Tibial nerve (tissue), 4 donors: ENCODE results near the gene NDUFAF2.

Experiments
- EP300 ChIP-seq, 2 donors: sonication (generic); formaldehyde crosslinking; IDR thresholded peaks; one replicate each; pipeline ENCODE4 v1.6.1; 2017; ENCODE audit warnings: antibody characterized with exemption in 2 of 2, mild to moderate bottlenecking in 1 of 2
- POLR2A ChIP-seq, 2 donors: fragments of 450-650 bp; IDR thresholded peaks; one replicate each; pipeline ENCODE4 v1.6.1; 2017; ENCODE audit warnings: antibody characterized with exemption in 2 of 2, mild to moderate bottlenecking in 2 of 2, moderate library complexity in 2 of 2
- TF ChIP-seq, protein P1 (sequence below), 5 experiments: fragments of 200-600 bp in 3 of 5; fragments of 450-650 bp in 2 of 5; sonication (generic) in 3 of 5; IDR thresholded peaks; one replicate each; pipeline ENCODE4 v1.5.1; 2016 to 2019; ENCODE audit warnings: antibody characterized with exemption in 5 of 5, mild to moderate bottlenecking in 3 of 5, moderate library complexity in 2 of 5

DNA sequence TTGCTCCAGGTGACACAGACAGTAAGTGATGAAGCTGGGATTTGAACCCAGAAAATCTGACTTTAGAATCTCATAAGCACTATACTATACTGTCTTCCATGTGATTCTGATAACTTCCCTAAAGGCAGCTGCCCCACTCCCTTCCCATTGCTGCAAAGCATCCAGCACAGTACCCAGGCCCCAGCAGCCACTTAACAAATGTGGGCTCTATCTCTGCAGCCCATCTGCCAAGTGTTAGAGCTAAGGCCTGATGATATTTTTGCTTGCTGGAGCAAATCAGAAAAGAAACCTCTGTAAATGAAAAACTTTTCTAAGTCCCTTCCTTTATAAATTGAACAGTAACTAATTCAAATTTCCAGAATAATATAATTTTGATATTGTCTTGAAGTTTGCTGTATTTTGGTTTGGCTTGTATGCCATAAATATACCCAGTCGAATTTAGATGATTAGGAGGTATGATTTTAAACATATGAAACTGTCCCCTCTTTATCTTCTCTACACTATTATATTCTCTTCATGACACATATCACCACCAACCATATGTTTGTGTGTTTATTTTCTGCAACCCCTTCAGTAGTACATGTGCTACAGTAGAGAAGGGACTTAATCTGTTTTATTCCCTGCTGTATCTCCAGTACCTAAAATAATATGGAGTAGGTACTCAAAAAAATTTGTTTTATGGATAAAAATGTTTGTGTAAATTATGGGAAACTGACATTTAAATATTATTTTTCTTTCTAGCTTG is 153.4 kb downstream of the NDUFAF2 start:
- TF ChIP-seq, protein P1, sequence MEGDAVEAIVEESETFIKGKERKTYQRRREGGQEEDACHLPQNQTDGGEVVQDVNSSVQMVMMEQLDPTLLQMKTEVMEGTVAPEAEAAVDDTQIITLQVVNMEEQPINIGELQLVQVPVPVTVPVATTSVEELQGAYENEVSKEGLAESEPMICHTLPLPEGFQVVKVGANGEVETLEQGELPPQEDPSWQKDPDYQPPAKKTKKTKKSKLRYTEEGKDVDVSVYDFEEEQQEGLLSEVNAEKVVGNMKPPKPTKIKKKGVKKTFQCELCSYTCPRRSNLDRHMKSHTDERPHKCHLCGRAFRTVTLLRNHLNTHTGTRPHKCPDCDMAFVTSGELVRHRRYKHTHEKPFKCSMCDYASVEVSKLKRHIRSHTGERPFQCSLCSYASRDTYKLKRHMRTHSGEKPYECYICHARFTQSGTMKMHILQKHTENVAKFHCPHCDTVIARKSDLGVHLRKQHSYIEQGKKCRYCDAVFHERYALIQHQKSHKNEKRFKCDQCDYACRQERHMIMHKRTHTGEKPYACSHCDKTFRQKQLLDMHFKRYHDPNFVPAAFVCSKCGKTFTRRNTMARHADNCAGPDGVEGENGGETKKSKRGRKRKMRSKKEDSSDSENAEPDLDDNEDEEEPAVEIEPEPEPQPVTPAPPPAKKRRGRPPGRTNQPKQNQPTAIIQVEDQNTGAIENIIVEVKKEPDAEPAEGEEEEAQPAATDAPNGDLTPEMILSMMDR (IDR thresholded peaks at IDR 0.05), result no peak
- TF ChIP-seq POLR2A (IDR thresholded peaks at IDR 0.05) (no peak), EP300 (IDR thresholded peaks at IDR 0.05) (no peak)
